PC-3 (cell line): ENCODE results near the gene STX11. TPM values are rescaled to one million over a fixed set of nuclear protein-coding genes. Genes with fewer than 3 reads are reported as not detected.

ENCODE experiments used
- ATAC-seq: fragments of 200-7000 bp; cut with Tn5 transposase; 2 replicates; pipeline ENCODE4 v1.9.1; 2020; ENCODE audit warnings: mild to moderate bottlenecking, moderate library complexity
- BruUV-seq: library from RNA; stranded (reverse); fragments of 400-500 nt; replicated peaks from 2 replicates; lab custom pipeline; 2021; lab: Mats Ljungman, UMichigan
- CTCF ChIA-PET: fragments of 300-600 bp; sonication (Branson Sonifier 250); formaldehyde crosslinking; loops from one replicate; lab custom pipeline; 2022; ENCODE audit warnings: antibody characterized with exemption; lab: Charles Lee
- POLR2A ChIA-PET: fragments of 300-600 bp; sonication (Branson Sonifier 250); formaldehyde crosslinking; loops from one replicate; lab custom pipeline; 2022; ENCODE audit warnings: antibody characterized with exemption; ENCODE audit not compliant: unreplicated experiment; lab: Charles Lee
- DNase-seq: peaks from one replicate; pipeline ENCODE4 v3.0.0-alpha.2; 2015
- H2AFZ ChIP-seq: fragments of 300-600 bp; sonication (generic); 2 replicates; pipeline ENCODE4 v1.6.0; 2016; ENCODE audit warnings: antibody characterized with exemption, low read length
- H3F3A ChIP-seq: fragments of 300-600 bp; sonication (generic); one replicate; pipeline ENCODE4 v1.6.0; 2017; ENCODE audit warnings: antibody characterized with exemption, low read length, control low read depth, mild to moderate bottlenecking; ENCODE audit not compliant: unreplicated experiment
- H3K27ac ChIP-seq: fragments of 300-600 bp; sonication (generic); 2 replicates; pipeline ENCODE4 v1.5.1; 2016; ENCODE audit warnings: mild to moderate bottlenecking, low read length
- H3K27me3 ChIP-seq: fragments of 300-600 bp; sonication (generic); 2 replicates; pipeline ENCODE4 v1.6.1; 2016; ENCODE audit warnings: low read length, mixed read lengths
- H3K36me3 ChIP-seq: fragments of 300-600 bp; sonication (generic); 2 replicates; pipeline ENCODE4 v1.6.1; 2016; ENCODE audit warnings: low read depth, mixed run types, low read length, mixed read lengths
- H3K4me1 ChIP-seq: fragments of 300-600 bp; sonication (generic); 2 replicates; pipeline ENCODE4 v1.5.1; 2016; ENCODE audit warnings: low read length; ENCODE audit not compliant: insufficient read depth
- H3K4me2 ChIP-seq: fragments of 300-600 bp; sonication (generic); 2 replicates; pipeline ENCODE4 v1.6.0; 2016; ENCODE audit warnings: low read length
- H3K4me3 ChIP-seq: fragments of 300-600 bp; sonication (generic); 2 replicates; pipeline ENCODE4 v1.5.1; 2016; ENCODE audit warnings: mild to moderate bottlenecking, low read length, mixed read lengths
- H3K79me2 ChIP-seq: fragments of 300-600 bp; sonication (generic); 2 replicates; pipeline ENCODE4 v1.6.1; 2017; ENCODE audit warnings: low read length, mixed read lengths
- H3K9ac ChIP-seq: fragments of 300-600 bp; sonication (generic); 2 replicates; pipeline ENCODE4 v1.6.0; 2016; ENCODE audit warnings: mild to moderate bottlenecking, low read length
- H3K9me2 ChIP-seq: fragments of 300-600 bp; sonication (generic); replicated peaks from 2 replicates; pipeline ENCODE4 v1.6.1; 2016; ENCODE audit warnings: mixed run types, low read length, mixed read lengths
- H3K9me3 ChIP-seq: fragments of 300-600 bp; sonication (generic); 2 replicates; pipeline ENCODE4 v1.6.1; 2016; ENCODE audit warnings: low read length, mixed read lengths
- H4K20me1 ChIP-seq: fragments of 300-600 bp; sonication (generic); 2 replicates; pipeline ENCODE4 v1.6.1; 2016; ENCODE audit warnings: low read length, mixed read lengths
- EZH2 ChIP-seq: fragments of 300-600 bp; sonication (generic); IDR thresholded peaks from one replicate; pipeline ENCODE4 v1.6.1; 2017; ENCODE audit warnings: antibody characterized with exemption, mild to moderate bottlenecking, low read length; ENCODE audit not compliant: unreplicated experiment
- EZH2phosphoT487 ChIP-seq: fragments of 300-600 bp; sonication (generic); IDR thresholded peaks from 2 replicates; pipeline ENCODE4 v1.6.1; 2018; ENCODE audit warnings: mild to moderate bottlenecking, antibody characterized with exemption, low read length, borderline replicate concordance
- intact Hi-C: fragments of 100-400 bp; cut with micrococcal nuclease; formaldehyde crosslinking; loops from 2 replicates; pipeline ENCODE4 v1.9.0; 2023
- total RNA-seq: library from RNA; depleted of rRNA; stranded (reverse); fragments of >200 nt; gene quantifications from 2 replicates; pipeline ENCODE4 v1.2.3, GENCODE V29; 2014
- TF ChIP-seq, protein P1 (sequence below): fragments of 300-600 bp; sonication (generic); conservative IDR thresholded peaks from 2 replicates; pipeline ENCODE4 v1.5.1; 2017; ENCODE audit warnings: antibody characterized with exemption, low read depth, mild to moderate bottlenecking, low read length

Gene STX11
- total RNA-seq, 1 experiment from 2014 or later = 1.5 TPM

DNA sequence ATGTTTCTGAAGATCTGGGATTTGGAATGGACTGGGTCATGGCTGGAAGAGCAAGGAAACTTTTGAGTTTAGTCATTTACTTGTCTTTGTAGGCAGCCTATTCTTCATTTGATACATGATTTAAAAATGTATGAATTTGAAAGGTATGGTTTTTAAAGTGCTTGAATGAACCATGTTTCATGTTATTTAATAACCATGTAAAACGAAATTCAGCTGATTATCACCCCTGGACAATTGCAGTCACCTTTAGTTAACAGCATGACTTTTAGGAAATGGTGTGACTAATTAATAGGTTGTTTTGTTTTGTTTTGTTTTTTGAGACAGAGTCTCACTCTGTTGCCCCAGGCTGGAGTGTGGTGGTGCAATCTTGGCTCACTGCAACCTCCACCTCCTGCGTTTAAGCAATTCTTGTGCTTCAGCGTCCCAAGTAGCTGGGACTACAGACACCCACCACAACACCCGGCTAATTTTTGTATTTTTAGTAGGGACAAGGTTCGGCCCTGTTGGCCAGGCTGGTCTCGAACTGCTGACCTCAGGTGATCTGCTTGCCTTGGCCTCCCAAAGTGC is 2.1 kb downstream of the STX11 start:
- no peaks in the 10 kb centered on the region for H3K79me2 ChIP-seq
- BruUV-seq = no TSS peak
- H3F3A ChIP-seq = no peaks in the 10 kb centered on the region
- H3K9me3 ChIP-seq = no peaks in the 10 kb centered on the region
- H3K9ac ChIP-seq = no peak overlapping the region
- no peak for ATAC-seq
- no peaks in the 10 kb centered on the region for H3K27me3 ChIP-seq
- H4K20me1 ChIP-seq = no peaks in the 10 kb centered on the region
- H3K36me3 ChIP-seq = no peaks in the 10 kb centered on the region
- intact Hi-C loops = no loop called here
- TF ChIP-seq EZH2 = no peak
- CTCF ChIA-PET = no interaction called here
- no peak overlapping the region for H2AFZ ChIP-seq
- no peak for DNase-seq
- H3K4me1 ChIP-seq = peaks cover 9% of the 10 kb centered on the region; the same call in 1 of the 2 replicates
- POLR2A ChIA-PET = no interaction called here
- H3K4me2 ChIP-seq = no peak overlapping the region
- H3K9me2 ChIP-seq = no peaks in the 10 kb centered on the region
- H3K27ac ChIP-seq = no peak overlapping the region
- no peak overlapping the region for H3K4me3 ChIP-seq

DNA sequence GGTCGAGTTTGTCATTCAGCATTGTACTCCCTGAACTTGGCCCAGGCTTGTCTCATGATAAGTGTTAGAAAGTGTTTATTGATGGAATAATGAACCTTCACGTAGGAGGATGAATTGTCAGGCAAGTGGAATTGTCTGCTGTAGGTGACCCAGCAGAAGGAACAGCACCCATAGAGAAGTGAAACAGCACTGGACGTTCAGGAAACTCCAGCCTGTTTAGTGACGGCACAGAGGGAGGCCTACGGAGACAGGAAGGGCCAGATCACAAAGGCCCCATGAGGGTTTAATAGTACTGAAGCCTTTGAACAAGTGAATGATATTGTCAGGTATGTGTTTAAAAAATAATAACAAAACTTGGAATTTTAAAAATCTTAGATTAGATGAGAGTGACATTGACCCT is 2.9 kb downstream of the STX11 start:
- H4K20me1 ChIP-seq = no peaks in the 10 kb centered on the region
- no peaks in the 10 kb centered on the region for H3K9me3 ChIP-seq
- H3K9me2 ChIP-seq = no peaks in the 10 kb centered on the region
- TF ChIP-seq, protein P1, sequence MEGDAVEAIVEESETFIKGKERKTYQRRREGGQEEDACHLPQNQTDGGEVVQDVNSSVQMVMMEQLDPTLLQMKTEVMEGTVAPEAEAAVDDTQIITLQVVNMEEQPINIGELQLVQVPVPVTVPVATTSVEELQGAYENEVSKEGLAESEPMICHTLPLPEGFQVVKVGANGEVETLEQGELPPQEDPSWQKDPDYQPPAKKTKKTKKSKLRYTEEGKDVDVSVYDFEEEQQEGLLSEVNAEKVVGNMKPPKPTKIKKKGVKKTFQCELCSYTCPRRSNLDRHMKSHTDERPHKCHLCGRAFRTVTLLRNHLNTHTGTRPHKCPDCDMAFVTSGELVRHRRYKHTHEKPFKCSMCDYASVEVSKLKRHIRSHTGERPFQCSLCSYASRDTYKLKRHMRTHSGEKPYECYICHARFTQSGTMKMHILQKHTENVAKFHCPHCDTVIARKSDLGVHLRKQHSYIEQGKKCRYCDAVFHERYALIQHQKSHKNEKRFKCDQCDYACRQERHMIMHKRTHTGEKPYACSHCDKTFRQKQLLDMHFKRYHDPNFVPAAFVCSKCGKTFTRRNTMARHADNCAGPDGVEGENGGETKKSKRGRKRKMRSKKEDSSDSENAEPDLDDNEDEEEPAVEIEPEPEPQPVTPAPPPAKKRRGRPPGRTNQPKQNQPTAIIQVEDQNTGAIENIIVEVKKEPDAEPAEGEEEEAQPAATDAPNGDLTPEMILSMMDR = no peak
- TF ChIP-seq EZH2 = no peak
- H3K4me2 ChIP-seq = no peak overlapping the region
- CTCF ChIA-PET = no interaction called here
- DNase-seq (no peak), ATAC-seq (no peak)
- H3K4me1 ChIP-seq = peaks cover 14% of the 10 kb centered on the region
- POLR2A ChIA-PET = no interaction called here
- no peak overlapping the region for H2AFZ ChIP-seq
- no peaks in the 10 kb centered on the region for H3K79me2 ChIP-seq
- no peaks in the 10 kb centered on the region for H3F3A ChIP-seq
- BruUV-seq = no TSS peak
- H3K36me3 ChIP-seq = no peaks in the 10 kb centered on the region
- H3K9ac ChIP-seq = no peak overlapping the region
- H3K4me3 ChIP-seq = no peak overlapping the region
- H3K27ac ChIP-seq = no peak overlapping the region
- intact Hi-C loops = no loop called here
- H3K27me3 ChIP-seq = no peaks in the 10 kb centered on the region

DNA sequence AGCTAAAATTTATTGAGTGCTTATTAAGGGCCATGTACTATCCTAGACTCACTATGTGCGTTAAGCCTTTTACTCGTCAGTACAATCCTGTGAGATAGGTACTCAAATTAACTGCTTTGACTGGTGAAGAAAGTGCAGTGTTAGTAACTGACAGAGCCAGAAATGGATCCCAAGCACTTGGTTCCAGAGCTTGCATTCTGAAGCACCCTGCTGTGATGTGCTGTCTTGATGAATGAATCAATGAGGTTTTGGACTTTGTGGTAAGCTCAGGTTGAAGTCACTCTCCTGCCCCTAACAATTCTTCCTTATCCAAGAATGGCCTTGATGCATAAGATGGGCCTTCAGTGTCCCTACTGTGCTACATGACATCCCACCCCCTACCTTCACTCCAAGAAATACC is 3.7 kb downstream of the STX11 start:
- Histone ChIP-seq H2AFZ (no peak overlapping the region), H3K4me2 (no peak overlapping the region), H3K4me1 (peaks cover 19% of the 10 kb centered on the region), H3K4me3 (no peak overlapping the region), H3K9me3 (no peaks in the 10 kb centered on the region), H3F3A (no peaks in the 10 kb centered on the region), H4K20me1 (no peaks in the 10 kb centered on the region), H3K9ac (no peak overlapping the region), H3K9me2 (no peaks in the 10 kb centered on the region), H3K27me3 (no peaks in the 10 kb centered on the region), H3K36me3 (no peaks in the 10 kb centered on the region), H3K79me2 (no peaks in the 10 kb centered on the region), H3K27ac (no peak overlapping the region)
- no TSS peak for BruUV-seq
- TF ChIP-seq EZH2 (no peak), EZH2phosphoT487 (no peak)
- TF ChIP-seq, protein P1 = no peak
- DNase-seq (no peak), ATAC-seq (no peak)
- CTCF ChIA-PET = no interaction called here
- intact Hi-C loops = no loop called here
- POLR2A ChIA-PET = no interaction called here
